GM18502 (cell line): ENCODE results near the gene MTG2.

Experiments
- ATAC-seq: cut with Tn5 transposase; IDR thresholded peaks from one replicate; pipeline ENCODE4 v1.9.1; 2021; ENCODE audit warnings: mild to moderate bottlenecking; ENCODE audit not compliant: unreplicated experiment, poor library complexity

MTG2 gene

GRCh38 chr20:62160253-62160652 is 22.6 kb upstream of the MTG2 start:
- ATAC-seq = no peak

- ATAC-seq = no peak
Measured at GRCh38 chr20:62160876-62161275, 22.0 kb upstream of the MTG2 start.

GRCh38 chr20:62161347-62161746 is 21.5 kb upstream of the MTG2 start:
- ATAC-seq = no peak

DNA sequence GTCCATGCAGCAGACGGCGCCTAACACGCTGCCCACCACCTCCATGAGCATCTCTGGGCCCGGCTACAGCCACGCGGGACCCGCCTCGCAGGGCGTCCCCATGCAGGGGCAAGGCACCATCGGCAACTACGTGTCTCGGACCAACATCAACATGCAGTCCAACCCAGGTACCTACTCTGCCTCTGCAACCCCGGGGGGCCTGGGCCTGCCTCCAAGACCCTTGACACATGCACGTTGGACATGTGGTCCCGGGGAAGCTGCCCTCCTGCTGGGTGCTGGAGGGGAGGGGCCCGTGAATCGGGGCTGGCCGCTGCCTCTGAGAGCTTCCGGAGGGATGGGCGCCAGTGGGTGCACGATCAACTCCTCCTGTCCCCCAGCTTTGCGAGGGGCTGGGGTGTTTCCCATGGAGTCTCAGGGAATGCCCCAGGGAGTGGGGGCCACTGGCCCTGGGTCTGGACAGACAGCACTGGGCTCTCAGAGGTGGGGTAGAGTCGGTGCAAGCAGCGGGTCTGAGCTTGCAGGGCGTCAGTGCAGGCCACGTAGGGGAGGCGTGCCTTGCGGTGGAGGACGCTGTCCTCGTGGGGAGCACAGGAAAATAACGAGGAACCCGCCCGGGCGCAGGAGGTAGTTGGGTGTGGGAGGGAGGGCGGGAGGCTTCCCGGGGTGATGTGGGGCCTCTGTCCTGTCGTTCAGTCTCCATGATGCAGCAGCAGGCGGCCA is 19.9 kb upstream of the MTG2 start:
- no peak for ATAC-seq

GRCh38 chr20:62163485-62163865 is 19.4 kb upstream of the MTG2 start:
- ATAC-seq = no peak

DNA sequence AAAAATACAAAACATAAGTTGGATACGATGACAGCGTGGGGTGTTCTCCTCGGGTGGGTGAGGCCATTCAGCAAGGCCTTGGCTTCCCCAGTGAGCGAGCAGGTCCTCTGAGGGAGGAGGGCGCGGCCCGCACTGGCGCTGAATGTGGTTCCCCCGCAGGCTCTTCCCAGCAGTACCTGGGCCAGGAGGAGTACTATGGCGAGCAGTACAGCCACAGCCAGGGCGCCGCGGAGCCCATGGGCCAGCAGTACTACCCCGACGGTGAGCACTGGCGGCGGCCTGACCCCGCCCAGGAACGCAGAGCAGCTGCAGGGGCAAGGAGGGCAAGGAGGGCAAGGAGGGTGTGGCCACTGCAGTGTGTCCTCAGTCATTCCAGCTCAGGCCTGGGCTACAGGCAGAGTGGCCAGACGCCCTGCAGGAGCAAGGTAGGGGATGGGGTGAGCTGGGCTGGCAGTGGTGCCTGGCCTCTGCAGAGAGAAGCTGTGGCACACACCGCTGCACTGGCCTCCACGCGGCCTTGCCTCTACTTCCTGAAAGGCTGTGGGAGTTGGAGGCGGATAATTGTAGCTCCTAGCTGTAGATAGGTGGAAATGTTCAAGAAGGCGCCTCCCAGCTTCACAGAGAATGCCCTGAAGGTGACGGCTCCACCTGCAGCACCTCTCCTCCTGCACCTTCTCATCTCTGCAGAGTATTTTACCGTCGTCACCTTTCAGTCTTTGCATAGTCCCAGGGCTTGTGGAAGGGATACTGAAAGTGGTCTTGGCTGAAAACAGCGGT is 18.7 kb upstream of the MTG2 start:
- ATAC-seq = no peak

DNA sequence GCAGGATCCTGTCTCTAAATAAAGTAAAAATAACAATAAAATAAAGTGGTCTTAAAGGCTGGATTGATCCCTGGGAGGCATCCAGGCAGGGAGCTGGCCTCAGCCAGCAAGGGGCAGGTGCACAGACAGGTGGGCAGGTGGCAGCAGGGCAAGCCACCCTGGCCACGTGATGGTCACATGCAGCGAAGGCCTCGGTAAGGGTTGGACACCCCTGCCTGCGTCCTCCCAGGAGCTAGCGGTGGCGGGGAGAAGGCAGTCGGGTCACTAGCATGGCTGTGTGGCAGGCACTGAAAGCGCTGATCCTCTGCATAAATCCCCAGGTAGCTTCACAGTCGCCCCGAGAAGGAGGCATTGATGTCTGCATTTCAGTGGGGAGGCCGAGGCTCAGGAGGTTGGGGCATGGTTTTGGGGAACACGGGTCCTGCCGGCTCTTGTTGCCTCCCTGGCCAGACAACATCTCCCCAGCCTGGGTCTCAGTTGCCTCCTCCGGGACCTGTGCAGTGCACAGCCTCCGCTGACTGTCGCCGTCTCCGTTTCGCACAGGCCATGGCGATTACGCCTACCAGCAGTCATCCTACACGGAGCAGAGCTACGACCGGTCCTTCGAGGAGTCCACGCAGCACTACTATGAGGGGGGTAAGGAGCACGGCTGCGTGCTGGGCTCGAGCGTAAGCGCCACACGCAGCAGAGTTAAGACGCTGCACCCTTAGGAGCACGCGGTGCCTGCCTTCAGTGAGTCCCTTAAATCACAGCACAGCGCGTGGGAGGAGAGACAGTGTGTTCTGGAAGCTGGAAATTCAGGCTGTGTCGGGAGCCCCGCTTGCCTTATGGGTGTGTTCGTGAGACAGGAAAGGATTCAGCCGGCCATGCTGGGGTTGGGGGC is 17.7 kb upstream of the MTG2 start:
- no peak for ATAC-seq

DNA sequence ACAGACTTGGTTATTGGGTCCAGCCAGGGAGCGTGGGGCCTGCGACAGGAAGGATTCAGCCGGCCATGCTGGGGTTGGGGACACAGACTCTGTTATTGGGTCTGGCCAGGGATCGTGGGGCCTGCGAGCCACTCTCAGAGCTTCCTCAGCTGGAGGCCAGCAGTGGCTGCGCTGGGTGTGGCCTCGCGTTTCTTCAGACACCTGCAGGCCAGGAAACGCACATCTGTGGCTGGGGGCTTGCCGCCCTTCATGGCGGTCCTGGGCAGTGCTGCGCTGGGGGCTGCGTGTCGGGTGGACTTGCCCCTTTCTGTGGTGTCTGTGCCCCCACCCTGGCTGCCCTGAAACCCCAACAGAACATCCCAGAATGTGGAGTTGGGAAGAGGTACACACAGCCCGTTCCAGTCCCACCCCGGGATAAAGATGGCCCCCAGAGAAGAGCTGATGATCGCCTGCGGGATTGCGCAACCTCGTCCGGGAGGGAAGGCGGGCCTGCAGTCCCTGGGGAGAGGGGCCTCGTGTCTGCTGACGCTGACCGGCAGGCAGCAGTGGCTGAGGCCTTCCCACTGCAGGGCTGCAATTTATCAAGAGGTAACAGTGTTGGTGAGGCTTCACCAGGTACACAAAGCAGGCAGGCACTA is 16.9 kb upstream of the MTG2 start:
- no peak for ATAC-seq

DNA sequence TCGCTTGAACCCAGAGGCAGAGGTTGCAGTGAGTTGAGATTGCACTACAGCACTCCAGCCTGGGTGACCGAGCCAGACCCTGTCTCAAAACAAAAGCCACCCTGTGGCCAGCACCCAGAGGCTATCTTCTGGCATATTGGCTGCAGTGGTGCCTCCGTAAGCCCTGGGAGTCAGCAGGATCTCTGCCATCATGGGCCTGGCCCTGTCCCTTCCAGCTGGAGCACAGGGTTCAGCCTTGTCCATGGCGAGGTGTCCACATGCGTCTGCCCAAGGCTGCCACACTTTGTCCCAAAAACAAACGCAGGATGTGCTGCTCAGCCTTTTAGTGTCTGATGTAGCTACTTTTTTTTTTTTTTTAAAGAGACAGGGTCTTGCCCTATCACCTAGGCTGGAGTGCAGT is 15.4 kb upstream of the MTG2 start:
- no peak for ATAC-seq

GRCh38 chr20:62168061-62168460 is 14.8 kb upstream of the MTG2 start:
- ATAC-seq = no peak

GRCh38 chr20:62168890-62169435 is 13.9 kb upstream of the MTG2 start:
- no peak for ATAC-seq

DNA sequence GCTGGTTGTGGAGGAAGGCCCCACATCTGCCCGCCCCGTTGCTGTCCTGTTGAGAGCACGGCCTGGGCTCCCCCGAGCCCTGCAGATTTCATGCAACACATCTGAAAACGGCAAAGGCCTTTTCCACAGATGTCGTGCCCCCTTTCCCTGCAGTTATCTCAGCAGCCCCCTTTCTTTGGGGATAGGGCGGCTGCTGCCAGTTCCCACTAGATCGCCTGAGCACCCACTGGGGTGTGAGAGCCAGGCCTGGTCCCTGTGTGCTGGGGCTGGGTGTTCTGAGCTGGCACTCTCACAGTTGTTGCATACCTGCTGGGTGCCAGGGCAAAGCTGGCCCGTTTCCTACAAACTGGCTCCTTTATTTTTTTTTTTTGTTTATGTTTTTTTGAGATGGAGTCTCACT is 12.3 kb upstream of the MTG2 start:
- no peak for ATAC-seq

- ATAC-seq = no peak
Measured at GRCh38 chr20:62171245-62171644, 11.6 kb upstream of the MTG2 start.

- no peak for ATAC-seq
Measured at GRCh38 chr20:62172666-62173065, 10.2 kb upstream of the MTG2 start.

- ATAC-seq = no peak
Measured at GRCh38 chr20:62174021-62174804, 8.6 kb upstream of the MTG2 start.

DNA sequence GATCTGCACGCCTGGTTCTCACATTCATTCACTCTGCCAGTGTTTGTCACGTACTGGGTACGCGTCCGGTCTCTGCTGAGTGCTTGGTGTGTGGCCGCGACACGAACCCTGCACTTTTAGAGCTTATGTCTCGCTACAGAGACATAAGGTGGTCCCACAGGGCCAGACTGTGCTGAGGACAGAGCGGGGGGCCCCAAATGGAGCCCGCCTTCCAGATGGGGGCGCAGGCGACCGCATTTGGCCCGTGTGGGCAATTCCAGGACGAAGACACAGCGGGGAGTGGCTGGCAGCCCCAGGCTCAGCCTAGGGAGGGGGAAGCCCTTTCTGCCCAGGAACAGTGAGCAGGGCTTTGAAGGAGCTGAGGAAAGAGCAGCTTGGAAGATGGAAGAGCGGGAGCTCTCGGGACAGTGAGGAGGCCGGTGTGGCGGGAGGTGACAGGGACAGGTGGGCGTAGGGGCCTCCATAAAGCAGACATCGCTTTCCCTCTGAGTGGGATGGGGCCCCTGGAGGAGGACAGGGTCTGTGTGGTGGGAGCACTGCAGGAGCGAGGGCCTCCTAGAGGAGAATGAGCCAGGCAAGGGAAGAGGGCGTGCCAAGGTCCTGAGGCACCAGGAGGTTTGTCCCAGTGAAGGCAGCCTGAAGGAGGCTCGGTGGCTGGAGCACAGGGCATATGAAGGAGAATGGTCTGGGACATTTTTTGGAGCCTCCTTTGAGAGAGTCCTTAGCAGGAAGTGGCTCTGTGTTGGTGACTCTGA is 7.8 kb upstream of the MTG2 start:
- ATAC-seq = no peak

DNA sequence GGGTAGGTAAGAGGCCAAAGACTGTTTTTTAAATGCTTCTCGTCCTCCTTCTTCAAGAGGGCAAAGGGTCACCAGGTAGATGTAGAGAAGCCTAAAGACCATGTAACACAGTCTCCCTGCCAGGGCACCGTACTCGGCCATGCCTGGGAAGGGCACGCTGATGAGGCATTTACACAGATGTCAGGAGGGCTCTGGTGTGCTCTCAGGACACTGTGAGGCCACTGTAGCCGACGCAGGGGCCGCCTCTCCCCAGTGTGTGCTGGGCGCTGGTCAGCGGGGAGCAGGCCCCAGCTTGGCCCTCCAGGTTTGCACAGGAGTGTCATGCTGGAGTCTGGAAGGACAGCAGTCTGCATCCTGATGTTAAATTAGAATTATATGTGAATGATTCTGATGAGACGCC is 7.1 kb upstream of the MTG2 start:
- ATAC-seq = no peak

DNA sequence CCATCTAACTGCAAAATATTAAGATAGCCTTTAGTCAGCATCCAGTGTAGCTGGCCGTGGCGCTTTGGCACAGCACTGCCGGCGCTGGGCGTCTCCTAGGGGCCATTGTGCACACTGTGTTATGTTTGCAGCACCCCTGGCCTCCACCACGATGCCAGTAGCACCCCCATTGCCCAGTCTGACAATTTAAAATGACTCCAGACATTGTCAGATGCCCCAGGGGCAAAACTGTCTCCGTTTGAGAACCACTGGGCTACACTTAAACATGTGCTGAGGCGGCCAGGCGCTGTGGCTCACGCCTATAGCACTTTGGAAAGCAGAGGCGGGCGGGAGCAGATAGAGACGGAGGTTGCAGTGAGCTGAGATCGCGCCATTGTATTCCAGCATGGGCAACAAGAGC is 6.0 kb upstream of the MTG2 start:
- no peak for ATAC-seq

- no peak for ATAC-seq
Measured at GRCh38 chr20:62177307-62177706, 5.5 kb upstream of the MTG2 start.
